Midbrain (tissue), 1 donor: ENCODE results near the gene CLDN14.
"Not testable (repeated sequence)": the region's sequence is repeated elsewhere in the genome, so short reads cannot be mapped to it uniquely, and the experiment has no call there.

ENCODE experiments used
- DNase-seq: peaks from one replicate; lab custom pipeline; 2025; lab: John Stamatoyannopoulos, UW

The CLDN14 gene

DNA sequence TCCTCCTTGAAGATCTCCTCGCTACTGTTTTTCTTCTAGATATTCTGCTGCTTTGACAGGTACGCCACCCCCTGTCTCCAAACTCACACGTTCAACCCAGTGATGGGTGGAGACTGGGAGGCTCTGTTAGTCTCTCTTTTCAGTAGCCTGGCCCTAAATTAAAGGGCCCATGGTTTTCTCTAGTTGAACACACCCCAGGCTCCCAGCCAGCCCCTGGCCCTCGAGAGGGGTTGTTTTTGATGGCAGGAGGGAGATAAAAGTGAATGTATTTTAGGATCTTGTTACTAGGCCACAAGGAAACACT, 21.6 kb upstream of the CLDN14 start:
- DNase-seq, result no peak

DNA sequence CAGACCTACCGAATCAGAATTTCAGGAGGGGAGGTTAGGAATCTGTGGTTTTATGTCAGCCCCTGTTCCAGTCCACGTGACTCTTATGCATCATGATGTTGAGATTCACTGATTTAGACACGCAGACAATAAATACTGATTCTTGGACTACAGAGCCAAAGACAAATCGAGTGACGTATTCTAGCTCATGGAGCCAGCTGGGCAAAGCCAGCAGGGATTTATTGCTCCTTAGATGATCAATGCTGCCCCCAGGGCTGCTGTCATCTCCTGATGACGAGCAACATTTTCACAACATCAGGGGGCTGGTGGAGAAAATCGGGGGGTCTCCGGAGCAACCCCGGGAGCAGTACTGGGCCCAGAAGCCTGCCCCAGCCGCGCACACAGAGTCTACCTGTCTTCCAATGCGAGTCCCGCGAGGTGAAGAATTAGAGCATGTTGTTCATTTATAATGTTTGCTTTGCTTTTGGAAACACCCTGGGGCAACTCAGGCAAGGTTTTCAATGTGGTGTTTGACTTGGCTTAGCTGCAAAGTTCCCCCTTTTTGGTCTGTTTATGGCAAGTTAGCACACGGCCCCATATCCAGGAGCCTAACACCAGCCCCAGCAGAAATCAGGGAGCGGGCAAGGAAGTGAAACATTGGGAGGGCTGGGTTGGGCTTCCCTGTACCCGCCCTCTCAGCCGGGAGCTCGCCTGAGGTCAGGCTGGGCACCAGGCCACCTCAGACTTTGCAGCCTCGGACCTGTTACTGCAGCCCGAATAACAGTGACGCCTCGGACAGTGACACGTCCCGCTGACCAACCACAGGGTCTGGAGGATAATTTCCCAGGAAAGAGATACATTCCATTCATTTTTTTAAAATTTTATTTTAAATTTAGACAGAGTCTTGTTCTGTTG, 19.9 kb upstream of the CLDN14 start:
- DNase-seq, result no peak

DNA sequence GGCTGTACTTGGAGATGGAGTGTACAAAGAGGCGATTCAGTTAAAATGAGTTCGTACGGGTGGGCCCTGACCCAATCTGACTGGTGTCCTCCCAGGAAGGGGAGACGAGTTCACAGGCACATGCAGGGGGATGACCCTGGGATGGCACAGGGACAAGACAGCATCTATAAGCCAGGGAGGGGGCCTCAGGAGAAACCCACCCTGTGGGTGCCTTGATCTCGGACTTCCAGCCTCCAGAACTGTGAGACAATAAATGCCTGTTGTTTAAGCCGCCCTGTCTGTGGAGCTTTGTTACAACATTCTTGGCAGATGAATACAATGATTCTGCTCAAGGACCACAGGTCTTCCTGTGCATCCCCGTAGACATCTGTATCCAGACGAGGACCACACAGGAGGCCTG, 14.6 kb upstream of the CLDN14 start:
- no peak for DNase-seq

DNA sequence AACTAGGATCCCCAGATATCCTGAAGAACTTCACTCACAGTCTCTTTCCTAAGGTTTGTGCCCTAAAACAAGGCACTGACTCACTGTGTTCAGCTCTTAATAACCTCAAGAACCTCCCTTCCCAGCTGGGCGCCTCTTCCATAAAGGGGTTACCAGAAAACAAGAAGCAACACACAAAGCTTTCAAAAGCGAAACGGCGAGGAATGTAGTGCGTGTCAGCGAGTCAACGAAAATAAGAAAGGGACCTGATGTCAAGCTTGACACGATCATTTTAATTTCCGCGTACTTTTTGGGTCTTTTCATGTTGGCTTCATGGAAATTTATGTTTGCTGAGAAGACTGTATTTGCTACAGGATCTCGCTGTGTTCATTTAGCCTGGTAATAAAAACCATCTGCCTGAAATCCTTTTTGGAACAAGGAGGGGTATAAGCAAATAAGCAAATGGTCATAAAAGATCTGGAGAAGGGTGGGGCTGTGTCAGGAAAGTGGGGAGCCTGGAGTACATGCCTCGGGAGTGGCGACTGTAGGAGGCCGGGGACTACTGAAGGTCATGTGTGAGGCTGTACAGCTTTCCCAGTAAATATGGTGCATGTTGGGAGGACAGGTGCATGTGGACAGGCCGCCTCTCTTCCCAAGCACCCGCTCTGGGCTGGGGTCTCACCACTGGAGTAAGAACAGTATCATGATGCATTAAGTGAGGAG, 11.4 kb upstream of the CLDN14 start:
- DNase-seq, result no peak

DNA sequence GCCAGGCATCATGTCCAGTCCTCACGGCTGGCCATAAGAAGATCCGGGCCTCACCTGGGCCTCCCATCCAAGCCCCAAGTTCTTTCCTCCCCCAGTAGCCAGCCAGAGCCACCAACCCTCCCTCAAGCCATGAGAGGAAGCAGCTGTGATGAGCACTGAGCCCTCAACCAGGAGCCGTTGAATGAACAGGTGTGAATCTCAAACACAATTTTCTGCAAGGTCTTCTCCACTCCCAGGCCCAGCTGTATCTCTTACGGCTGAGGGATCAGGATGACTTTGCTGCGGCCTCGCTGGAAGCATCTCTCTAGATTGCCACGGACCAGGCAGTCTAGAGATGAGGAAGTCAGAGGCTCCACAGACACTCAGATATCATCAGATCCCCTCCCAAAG, 9.8 kb upstream of the CLDN14 start:
- no peak for DNase-seq

DNA sequence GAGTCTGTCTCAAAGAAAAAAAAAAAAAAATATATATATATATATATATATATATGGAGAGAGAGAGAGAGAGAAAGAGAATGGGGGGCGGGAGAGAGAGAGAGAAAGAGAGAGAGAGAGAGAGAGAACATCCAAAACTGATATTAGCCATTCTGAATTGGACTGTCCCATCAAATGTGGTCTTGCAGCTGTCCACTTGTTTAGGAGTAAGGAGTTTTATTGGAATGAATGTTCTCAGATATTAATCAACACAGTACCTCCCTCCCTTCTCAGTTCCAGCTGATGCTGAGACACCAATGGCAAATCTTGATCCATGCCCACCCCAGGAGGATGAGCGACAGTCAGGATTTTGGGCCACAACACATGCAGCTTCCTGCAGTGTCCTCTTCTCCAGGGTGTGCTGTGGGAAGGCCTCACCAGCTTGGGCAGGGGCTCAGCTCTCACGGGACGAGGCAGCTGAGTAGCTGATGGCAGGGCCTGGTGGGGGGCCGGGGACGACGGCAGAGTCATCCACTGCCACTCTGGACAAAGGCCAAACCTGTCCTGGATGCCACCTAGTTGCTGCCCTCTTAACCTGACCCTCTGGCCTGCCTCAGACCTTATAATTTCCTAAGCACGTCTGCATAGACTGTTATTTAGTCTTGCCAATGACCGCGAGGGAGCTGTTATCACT, 9.3 kb upstream of the CLDN14 start:
- DNase-seq, result no peak

DNA sequence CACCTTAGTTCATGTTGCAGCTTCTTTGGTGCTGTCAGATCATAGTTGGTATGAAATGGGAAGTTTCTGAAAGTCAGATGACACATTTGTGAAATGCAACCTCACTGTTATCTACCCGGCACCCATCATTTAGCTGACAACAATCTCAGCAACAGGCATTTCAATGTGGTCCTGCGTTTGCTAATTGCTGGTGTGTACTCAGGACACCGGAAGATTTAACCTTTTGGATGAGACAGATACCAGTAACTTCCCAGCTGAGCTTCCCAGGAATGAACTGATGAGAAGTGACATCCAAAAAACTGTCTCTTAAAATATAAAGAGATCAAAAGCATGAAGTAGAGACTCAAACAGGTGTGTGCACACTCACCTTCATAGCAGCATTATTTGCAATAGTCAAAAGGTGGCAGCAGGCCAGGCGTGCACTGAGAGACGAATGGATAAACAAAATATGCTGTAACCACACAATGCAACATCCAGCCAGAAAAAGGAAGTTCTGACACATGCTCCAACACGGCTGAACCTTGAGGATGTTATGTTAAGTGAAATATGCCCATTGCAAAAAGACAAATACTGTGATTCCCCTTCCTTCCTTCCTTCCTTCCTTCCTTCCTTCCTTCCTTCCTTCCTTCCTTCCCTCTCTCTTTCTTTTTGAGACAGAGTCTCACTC, 7.9 kb upstream of the CLDN14 start:
- no peak for DNase-seq

DNA sequence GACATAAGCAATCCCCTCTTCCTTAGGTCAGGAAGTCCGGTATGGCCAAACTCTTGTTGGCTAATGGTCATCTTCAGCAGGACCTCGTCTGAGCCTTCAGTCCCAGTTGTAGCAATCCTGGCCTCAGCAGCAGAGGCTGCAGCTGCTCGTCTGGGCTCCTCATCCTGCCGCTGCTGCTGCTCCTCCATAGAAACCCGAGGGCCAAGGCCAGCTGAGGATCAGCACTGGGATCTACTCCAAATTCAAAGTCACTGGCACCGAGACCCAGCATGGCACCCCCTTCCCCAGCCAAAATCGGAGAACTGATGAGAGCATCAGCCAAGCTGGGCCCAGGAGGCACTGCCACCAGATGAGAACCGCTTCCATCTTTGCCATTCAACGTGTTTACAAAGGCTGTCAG, 6.3 kb upstream of the CLDN14 start:
- DNase-seq, result no peak

DNA sequence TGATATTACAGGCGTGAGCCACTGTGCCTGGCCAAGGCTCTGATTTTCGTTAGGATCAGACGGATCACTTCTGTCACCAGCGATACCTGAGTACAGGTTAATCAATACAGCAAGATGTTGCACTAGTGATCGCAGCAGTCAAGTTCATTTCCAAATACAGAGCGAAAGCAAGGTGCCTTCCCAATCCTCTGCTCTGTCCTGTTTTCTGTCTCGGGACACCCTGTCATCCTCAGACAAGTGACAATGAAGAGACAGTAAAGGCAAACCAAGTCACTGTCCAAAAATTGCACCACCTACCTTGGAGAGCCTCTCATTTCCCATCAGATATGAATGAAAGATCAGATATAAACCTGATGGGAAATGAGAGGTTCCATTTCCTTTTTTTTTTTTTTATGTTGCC, 5.6 kb upstream of the CLDN14 start:
- no peak for DNase-seq

DNA sequence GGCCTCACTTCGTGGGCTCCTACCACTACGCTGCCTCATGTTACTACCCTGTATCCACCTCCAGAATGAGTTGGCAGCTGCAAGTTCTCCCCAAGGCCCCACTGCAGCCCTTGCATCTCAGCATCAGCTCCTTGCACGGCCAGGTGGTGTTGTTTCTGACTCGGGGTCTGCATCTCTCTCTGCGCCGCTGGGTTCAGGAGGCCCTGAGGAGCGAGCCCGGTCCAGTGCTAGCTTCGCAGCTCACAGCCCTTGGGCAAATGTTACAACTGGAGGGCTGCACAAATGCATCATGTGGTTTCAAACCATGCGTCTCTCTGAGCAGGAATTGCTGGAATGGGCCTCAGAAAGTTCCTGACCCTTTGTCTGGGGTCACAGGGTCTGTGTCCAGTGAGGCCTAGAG, 3.2 kb upstream of the CLDN14 start:
- DNase-seq, result no peak

DNA sequence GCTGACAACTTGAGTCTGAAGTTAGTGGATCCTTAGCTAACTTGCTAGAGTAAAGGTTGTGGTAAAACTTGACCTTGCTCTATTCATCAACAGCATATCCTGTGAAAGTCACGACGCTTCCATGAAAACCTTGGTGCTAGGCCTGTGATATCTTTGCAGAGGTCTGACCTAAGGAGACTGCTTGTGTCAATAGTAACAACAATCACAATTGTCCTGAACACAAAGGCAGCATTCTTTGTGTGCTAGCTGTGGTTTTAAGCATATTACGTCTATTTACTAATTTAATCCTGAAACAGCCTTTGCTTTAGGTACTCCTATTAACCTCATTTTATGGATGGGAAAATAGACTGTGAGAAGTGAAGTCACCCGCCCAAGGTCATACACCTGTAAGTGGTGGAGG, 2.8 kb upstream of the CLDN14 start:
- DNase-seq, result no peak

DNA sequence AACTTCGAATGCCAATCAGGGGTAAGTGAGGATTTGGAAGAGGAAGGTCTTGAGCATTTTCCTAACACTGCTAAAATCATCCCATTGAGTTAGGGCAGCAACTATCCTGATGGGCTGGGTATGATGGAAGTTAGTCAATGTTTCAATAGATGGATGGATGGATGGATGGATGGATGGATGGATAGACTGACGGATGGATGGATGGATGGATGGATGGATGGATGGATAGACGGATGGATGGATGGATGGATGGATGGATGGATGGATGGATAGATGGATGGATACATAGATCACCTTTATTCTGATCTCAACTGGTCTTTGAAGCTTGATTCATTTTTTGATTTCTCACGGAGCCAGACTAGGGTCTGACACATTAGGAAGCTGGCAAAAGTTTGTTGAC, 2.3 kb upstream of the CLDN14 start:
- no peak for DNase-seq

DNA sequence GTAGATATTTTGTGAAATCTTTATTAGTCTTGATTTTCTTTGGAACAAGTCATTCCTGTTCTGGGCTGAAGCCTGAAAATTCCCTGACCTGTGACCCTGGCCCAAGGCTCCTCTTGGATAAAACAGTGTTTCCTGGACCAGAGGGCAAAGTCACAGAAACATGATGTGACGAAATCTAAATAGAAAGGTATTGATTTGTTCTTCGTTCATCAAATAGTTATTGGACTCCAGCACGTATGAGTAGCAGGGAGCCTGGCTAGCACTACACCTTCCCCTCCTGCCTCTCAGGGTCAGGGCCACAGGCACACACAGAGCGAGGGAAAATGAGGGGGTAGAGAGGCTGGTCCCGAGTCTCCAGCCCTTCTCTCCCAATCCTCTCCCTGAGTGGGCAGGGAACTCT, 1.7 kb upstream of the CLDN14 start:
- no peak for DNase-seq

DNA sequence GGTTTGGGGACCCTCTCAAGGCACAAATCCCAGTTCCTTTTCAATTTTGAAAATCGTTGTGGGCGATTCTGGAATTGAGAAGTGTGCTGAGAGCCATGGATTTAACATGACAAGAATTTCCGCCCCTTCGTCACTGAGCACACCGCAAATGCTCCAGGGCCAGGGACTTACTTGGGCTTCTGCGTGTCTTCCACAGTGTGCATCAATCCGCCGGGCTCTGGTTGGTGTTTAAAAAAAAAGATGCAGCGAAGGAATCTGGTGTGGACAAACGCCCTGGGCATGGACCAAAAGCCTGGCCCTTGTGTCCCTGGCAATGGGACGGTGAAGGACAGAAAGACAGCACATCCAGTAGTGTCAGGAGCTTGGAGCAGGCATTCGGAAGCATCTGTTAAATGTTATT, 696 bp upstream of the CLDN14 start:
- no peak for DNase-seq

DNA sequence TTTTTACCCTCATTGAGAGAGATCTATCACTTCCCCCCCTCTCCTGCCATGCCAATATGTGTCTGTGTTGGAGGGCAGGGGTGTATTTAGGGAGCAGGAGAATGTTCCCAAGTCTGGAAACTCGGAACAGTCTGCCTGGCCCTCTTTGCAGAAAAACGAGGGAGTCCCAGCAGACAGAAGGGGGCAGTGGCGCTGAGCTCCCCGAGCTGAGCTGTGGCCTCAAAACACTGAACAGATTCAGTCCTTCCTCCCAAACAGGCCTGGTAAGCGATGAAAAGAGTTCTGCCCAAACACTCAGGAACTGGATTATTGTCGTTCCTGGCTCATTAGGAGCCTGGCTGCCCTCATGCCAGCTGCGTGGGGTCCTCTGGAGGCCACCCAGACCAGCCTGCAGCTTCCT, 981 bp downstream of the CLDN14 start:
- peak; percentile 14 for DNase-seq

DNA sequence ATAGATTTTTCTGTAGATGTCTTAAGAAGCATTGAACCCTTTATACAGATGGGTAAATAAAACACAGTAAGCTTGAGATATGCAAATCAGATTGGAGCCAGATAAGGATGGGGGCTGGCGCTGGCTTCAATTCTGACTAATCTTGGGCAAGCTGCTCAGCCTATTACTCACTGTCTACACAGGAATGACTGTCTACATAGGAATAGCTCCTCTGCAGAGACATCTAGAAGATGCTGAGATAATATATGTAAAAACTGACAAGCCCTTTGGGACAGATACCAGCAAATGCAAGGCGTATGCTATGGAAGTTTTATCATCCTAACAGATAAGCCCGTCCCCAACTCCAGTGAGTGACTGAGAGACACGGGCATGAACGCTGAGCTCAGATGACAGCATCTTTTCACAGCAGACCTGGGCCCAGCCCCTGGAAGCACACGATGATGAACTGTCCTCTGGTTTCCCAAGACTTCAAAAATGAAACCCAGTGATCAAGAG, 1.7 kb downstream of the CLDN14 start:
- DNase-seq, result no peak

DNA sequence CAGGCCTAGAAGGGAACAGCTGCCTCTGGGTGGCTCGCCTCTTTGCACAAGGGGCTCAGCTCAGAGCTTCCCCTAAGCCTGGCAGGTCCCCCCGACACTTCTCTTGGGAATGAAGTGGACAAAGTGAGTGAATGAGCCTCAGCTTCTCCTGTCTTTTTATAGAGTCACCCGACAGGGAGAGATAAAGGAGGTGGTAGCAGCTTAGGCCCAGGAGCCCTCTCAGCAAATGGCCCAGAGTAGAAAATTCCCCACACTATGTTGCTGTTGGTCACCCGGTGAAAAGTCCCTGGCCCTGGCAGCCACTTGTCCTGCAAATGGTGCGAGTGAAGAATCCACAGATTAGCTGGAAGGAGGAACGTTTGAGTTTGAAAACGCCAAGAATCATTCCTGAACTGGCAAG, 2.4 kb downstream of the CLDN14 start:
- DNase-seq, result no peak

DNA sequence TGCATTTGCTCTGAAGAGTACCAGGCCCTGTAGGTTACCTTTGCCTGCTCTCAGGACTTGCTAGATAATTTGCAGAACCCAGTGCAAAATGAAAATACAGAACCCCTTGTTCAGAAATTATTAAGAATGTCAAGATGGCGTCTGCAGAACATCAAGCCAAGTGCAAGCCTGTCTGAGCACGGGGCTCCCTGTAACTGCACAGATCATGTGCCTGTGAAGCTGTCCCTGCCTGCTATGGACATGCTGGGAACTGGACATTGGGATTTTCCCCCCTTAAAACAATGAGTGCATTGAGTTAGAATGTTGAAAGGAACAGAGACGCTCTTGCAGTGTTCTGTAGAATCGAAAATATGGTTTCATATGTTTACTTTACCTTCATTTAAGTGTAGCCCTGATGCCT, 2.9 kb downstream of the CLDN14 start:
- DNase-seq, result no peak

DNA sequence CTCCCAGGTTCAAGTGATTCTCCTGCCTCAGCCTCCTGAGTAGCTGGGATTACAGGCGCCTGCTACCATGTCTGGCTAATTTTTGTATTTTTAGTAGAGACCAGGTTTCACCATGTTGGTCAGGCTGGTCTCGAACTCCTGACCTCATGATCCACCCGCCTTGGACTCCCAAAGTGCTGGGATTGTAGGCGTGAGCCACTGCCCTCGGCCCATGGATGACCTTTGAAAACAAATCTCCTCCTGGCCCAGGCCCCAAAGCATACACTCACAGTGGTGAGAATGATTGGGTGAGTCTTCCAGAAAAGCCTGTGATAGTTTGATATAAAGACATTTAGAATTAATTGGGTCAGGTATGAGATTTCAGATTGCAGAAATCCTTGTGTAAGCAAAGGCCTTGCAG, 3.4 kb downstream of the CLDN14 start:
- DNase-seq, result not testable (repeated sequence)

DNA sequence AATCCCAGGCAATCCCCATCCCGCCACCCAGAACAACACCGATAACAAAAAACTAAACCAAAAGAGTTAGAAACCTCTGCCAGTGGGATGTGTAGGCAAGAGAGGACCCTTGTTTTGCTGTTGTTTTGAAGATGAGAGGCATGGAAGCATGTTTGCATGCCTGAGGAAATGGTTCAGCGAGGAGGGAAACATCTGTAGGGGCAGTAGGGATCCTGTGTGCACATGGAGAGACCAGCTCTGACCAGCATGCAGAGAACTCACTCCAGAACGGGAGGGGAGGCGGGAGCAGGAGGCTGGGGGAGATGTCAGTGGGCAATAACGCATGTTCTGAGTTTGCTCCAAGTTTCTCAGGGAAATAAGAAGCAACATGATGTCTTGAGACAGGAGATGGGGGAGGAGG, 5.3 kb downstream of the CLDN14 start:
- DNase-seq, result no peak

DNA sequence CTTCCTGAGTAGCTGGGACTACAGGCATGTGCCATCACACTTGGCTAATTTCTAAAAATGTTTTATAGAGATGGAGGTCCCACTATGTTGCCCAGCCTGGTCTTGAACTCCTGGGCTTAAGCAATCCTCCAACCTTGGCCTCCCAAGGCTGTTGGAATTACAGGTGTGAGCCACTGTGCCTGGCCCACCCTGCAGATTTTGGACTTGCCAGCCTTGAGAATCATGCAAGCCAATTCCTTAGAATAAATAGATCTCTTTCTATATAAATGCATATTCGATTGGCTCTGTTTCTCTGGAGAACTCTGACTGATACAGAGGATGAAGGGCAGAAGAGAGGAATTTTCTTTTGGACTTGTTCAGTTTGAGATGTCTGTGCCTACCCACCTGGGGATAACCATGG, 6.7 kb downstream of the CLDN14 start:
- DNase-seq, result no peak

DNA sequence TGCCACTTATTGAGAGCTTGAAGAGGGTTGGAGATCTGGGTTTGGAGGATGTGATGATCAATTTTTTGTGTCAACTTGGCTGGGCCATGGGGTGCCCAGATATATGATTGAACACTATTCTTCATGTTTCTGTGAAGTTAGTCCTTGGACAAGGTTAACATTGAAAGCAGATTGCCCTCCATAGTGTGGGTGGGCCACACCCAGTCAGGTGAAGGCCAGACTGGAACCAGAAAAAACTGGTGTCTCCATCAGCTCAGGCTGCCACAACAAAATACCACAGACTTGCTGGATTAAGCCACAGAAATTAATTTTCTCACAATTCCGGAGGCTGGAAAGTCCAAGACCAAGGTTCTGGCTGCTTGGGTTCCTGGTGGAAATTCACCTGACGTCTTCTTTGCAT, 7.5 kb downstream of the CLDN14 start:
- no peak for DNase-seq
